Measurements from ENCODE around the gene ZNF317.

The ZNF317 gene

GRCh38 chr19:9140159-9140874 lies at the start of gene ZNF317:
TSS of gene ZNF317 (plus strand) at chr19:9140397. CDS start at chr19:9156017, 15,620 bp downstream.
- DNase-seq (ENCODE audit: low read depth in 2 of 3, low spot score in 1 of 3) = peak; percentile 80 to 87 (median 83)

- no peak for DNase-seq (ENCODE audit: low read depth in 2 of 3, low spot score in 1 of 3)
Observed at GRCh38 chr19:9107375-9107774, 32.8 kb upstream of the ZNF317 start, which contains the start of gene OR7G2. TSS of gene OR7G2 (minus strand) at chr19:9107475. CDS start at chr19:9103243, 4,232 bp downstream.

GRCh38 chr19:9109959-9110358 lies 30.2 kb upstream of the ZNF317 start:
- DNase-seq (ENCODE audit: low read depth in 2 of 3, low spot score in 1 of 3) = no peak

GRCh38 chr19:9115307-9115813 lies 24.8 kb upstream of the ZNF317 start, which contains the start of gene OR7G1:
TSS of gene OR7G1 (minus strand) at chr19:9115763. CDS start at chr19:9115763, 0 bp downstream.
- DNase-seq (ENCODE audit: low read depth in 2 of 3, low spot score in 1 of 3) = no peak

GRCh38 chr19:9116547-9116946 lies 23.6 kb upstream of the ZNF317 start:
- DNase-seq (ENCODE audit: low read depth in 2 of 3, low spot score in 1 of 3) = no peak

- DNase-seq (ENCODE audit: low read depth in 2 of 3, low spot score in 1 of 3) = no peak
Observed at GRCh38 chr19:9126900-9127405, 13.2 kb upstream of the ZNF317 start, which contains the start of gene OR7G3. TSS of gene OR7G3 (minus strand) at chr19:9126950. CDS start at chr19:9126950, 0 bp downstream.

- DNase-seq (ENCODE audit: low read depth in 2 of 3, low spot score in 1 of 3) = no peak
Observed at GRCh38 chr19:9128171-9128570, 12.0 kb upstream of the ZNF317 start.

GRCh38 chr19:9130965-9131364 lies 9.2 kb upstream of the ZNF317 start:
- no peak for DNase-seq (ENCODE audit: low read depth in 2 of 3, low spot score in 1 of 3)

- no peak for DNase-seq (ENCODE audit: low read depth in 2 of 3, low spot score in 1 of 3)
Observed at GRCh38 chr19:9132422-9132821, 7.8 kb upstream of the ZNF317 start.

GRCh38 chr19:9139609-9140158 lies 513 bp upstream of the ZNF317 start:
- no peak for DNase-seq (ENCODE audit: low read depth in 2 of 3, low spot score in 1 of 3)

GRCh38 chr19:9144920-9145319 lies 4.7 kb downstream of the ZNF317 start:
- DNase-seq (ENCODE audit: low read depth in 2 of 3, low spot score in 1 of 3) = no peak

GRCh38 chr19:9146882-9147281 lies 6.7 kb downstream of the ZNF317 start:
- DNase-seq (ENCODE audit: low read depth in 2 of 3, low spot score in 1 of 3) = no peak

- no peak for DNase-seq (ENCODE audit: low read depth in 2 of 3, low spot score in 1 of 3)
Observed at GRCh38 chr19:9148697-9149096, 8.5 kb downstream of the ZNF317 start.

GRCh38 chr19:9149997-9150396 lies 9.8 kb downstream of the ZNF317 start:
- no peak for DNase-seq (ENCODE audit: low read depth in 2 of 3, low spot score in 1 of 3)

- no peak for DNase-seq (ENCODE audit: low read depth in 2 of 3, low spot score in 1 of 3)
Observed at GRCh38 chr19:9150650-9151049, 10.5 kb downstream of the ZNF317 start.

GRCh38 chr19:9151367-9151766 lies 11.2 kb downstream of the ZNF317 start:
- DNase-seq (ENCODE audit: low read depth in 2 of 3, low spot score in 1 of 3) = no peak

- no peak for DNase-seq (ENCODE audit: low read depth in 2 of 3, low spot score in 1 of 3)
Observed at GRCh38 chr19:9155591-9155990, 15.4 kb downstream of the ZNF317 start.

- DNase-seq (ENCODE audit: low read depth in 2 of 3, low spot score in 1 of 3) = no peak
Observed at GRCh38 chr19:9156304-9156703, 16.1 kb downstream of the ZNF317 start.

GRCh38 chr19:9159891-9160290 lies 19.7 kb downstream of the ZNF317 start:
- no peak for DNase-seq (ENCODE audit: low read depth in 2 of 3, low spot score in 1 of 3)

- DNase-seq (ENCODE audit: low read depth in 2 of 3, low spot score in 1 of 3) = no peak
Observed at GRCh38 chr19:9161427-9161826, 21.2 kb downstream of the ZNF317 start.

GRCh38 chr19:9165261-9165660 lies 25.1 kb downstream of the ZNF317 start:
- DNase-seq (ENCODE audit: low read depth in 2 of 3, low spot score in 1 of 3) = no peak

GRCh38 chr19:9166846-9167245 lies 26.6 kb downstream of the ZNF317 start:
- no peak for DNase-seq (ENCODE audit: low read depth in 2 of 3, low spot score in 1 of 3)

Measured in stimulated activated CD4-positive, alpha-beta T cell treated with anti-CD3 and anti-CD28 coated beads, Interleukin-12 subunit alpha, Interleukin-12 subunit beta, amount 100 ng/mL, for 48 hours (primary cell).